ENCODE results near the gene SPACA6. TPM values are rescaled to one million over a fixed set of nuclear protein-coding genes. Genes with fewer than 3 reads are reported as not detected.

Gene SPACA6
- total and polyA plus RNA-seq, 10 of the 15 experiments (the other 5 are each of a cell fraction or from before 2014, with no cell fraction given), result 0.31 to 6.5 (median 1.7) TPM

DNA sequence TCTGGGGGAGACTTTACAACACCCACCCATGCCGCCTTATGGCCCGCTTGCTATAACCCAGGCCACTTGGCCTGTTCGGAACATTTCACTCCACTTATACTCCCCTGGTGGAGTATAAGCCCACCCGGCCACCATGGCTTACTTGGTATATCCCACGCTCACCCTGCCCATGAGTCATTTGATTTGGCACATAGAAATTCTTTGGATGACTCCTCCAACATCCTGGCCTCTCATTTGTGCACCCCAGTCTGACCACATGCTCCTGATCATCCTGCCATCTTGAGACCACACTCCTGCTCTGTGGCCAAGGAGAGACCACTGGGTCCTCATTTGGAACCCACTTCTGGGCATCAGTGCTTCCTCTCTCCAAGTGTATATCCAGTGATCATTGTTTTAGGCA is 5.2 kb downstream of the SPACA6 start:
- Histone ChIP-seq H3K79me2 (ENCODE audit: control insufficient read depth, insufficient read depth, low read length) (no peaks in the 10 kb centered on the region), H3K36me3 (ENCODE audit: control insufficient read depth in 2 of 2, insufficient read depth in 2 of 2, low read length in 1 of 2) (no peaks in the 10 kb centered on the region), H3K9me3 (replicated peaks; ENCODE audit: control insufficient read depth, insufficient read depth, low read length) (peaks cover 1% of the 10 kb centered on the region; the same call in 1 of the 3 replicates), H2AFZ (ENCODE audit: control insufficient read depth, low read depth, low read length) (no peak overlapping the region), H3K9ac (ENCODE audit: control insufficient read depth, insufficient read depth, low read length) (no peak overlapping the region), H4K20me1 (ENCODE audit: control insufficient read depth, insufficient read depth) (no peaks in the 10 kb centered on the region), H3K27ac (ENCODE audit: control insufficient read depth, insufficient read depth) (no peak overlapping the region), H3K4me1 (ENCODE audit: control insufficient read depth, insufficient read depth, low read length) (no peaks in the 10 kb centered on the region; the same call in 1 of the 2 replicates), H3K4me3 (no peak overlapping the region), H3K27me3 (replicated peaks in 1 of 2; ENCODE audit: control insufficient read depth in 2 of 2, insufficient read depth in 2 of 2, low read length in 1 of 2) (no peaks in the 10 kb centered on the region; a peak in 2 of 4 replicates), H3K4me2 (ENCODE audit: control insufficient read depth, insufficient read depth) (no peak overlapping the region)
- ChIA-PET CTCF (interaction anchor here (1.1 kb wide), 1 partner anchor 37 kb away, joined by 3 read pairs; no protein-coding TSS in a partner anchor), POLR2A (interaction anchor here (0.6 kb wide), 1 partner anchor 674 kb away, joined by 10 read pairs; no protein-coding TSS in a partner anchor), RAD21 (ENCODE audit: unreplicated experiment) (no interaction called here), SMC1A (ENCODE audit: uncharacterized antibody, unreplicated experiment) (no interaction called here)
- no peak for DNase-seq (ENCODE audit: low read depth, low spot score)
- TF ChIP-seq KAT2A (conservative IDR thresholded peaks at IDR 0.05; ENCODE audit: control insufficient read depth, low read depth, low read length), result no peak
- TF ChIP-seq ZBTB33 (IDR thresholded peaks at IDR 0.05), result no peak
- no peak for TF ChIP-seq ASH2L (IDR thresholded peaks at IDR 0.05; ENCODE audit: borderline replicate concordance, low read depth)
- TF ChIP-seq MTA2 (IDR thresholded peaks at IDR 0.05; ENCODE audit: low read depth), result no peak
- TF ChIP-seq ESRRA (IDR thresholded peaks at IDR 0.05; ENCODE audit: low read length), result no peak
- TF ChIP-seq POU2F2 (IDR thresholded peaks at IDR 0.05; ENCODE audit: borderline replicate concordance, low read depth, low read length), result no peak
- no peak for TF ChIP-seq RAD21 (IDR thresholded peaks at IDR 0.05; ENCODE audit: insufficient read depth, low read depth, low read length)
- TF ChIP-seq NR2C2 (IDR thresholded peaks at IDR 0.05; ENCODE audit: borderline replicate concordance, control insufficient read depth, insufficient read length, low read depth), result no peak
- no peak for TF ChIP-seq DPF2 (IDR thresholded peaks at IDR 0.05)
- no peak for TF ChIP-seq IRF4 (IDR thresholded peaks at IDR 0.05; ENCODE audit: low read depth, low read length)
- TF ChIP-seq, protein P1, sequence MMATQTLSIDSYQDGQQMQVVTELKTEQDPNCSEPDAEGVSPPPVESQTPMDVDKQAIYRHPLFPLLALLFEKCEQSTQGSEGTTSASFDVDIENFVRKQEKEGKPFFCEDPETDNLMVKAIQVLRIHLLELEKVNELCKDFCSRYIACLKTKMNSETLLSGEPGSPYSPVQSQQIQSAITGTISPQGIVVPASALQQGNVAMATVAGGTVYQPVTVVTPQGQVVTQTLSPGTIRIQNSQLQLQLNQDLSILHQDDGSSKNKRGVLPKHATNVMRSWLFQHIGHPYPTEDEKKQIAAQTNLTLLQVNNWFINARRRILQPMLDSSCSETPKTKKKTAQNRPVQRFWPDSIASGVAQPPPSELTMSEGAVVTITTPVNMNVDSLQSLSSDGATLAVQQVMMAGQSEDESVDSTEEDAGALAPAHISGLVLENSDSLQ (IDR thresholded peaks at IDR 0.05), result no peak
- TF ChIP-seq HCFC1 (IDR thresholded peaks at IDR 0.05; ENCODE audit: low read length), result no peak
- no peak for TF ChIP-seq ZNF207 (IDR thresholded peaks at IDR 0.05; ENCODE audit: borderline replicate concordance)
- TF ChIP-seq MLLT1 (IDR thresholded peaks at IDR 0.05), result no peak
- no peak for TF ChIP-seq JUND (IDR thresholded peaks at IDR 0.05; ENCODE audit: low read depth, low read length)
- no peak for TF ChIP-seq NBN (IDR thresholded peaks at IDR 0.05)
- TF ChIP-seq TBL1XR1 (IDR thresholded peaks at IDR 0.05; ENCODE audit: low read depth, low read length), result no peak
- FAIRE-seq, result no peak
- BruUV-seq (replicated peaks), result no TSS peak
- intact Hi-C loops (cut with micrococcal nuclease; ENCODE audit: unreplicated experiment), result no loop called here
- WGBS (ENCODE audit: insufficient coverage, insufficient replicate concordance, low lambda C conversion rate, missing lambda C conversion rate), result 55% methylated on average over 5 of the region's 5 CpGs
- in situ Hi-C loops (cut with MboI), result no loop called here
- ATAC-seq, result no peak

Data from GM12878 (cell line).